NT2/D1 (cell line): Measurements from ENCODE around the gene MMP15.

Experiments
- SUZ12 ChIP-seq: IDR thresholded peaks from 2 replicates; pipeline ENCODE4 v1.6.1; 2011; ENCODE audit not compliant: insufficient read length, insufficient read depth; ENCODE audit errors: extremely low read depth
- YY1 ChIP-seq: IDR thresholded peaks from 2 replicates; pipeline ENCODE4 v1.6.1; 2011; ENCODE audit not compliant: insufficient read length, insufficient read depth
- ZNF274 ChIP-seq: IDR thresholded peaks from 2 replicates; pipeline ENCODE4 v1.6.1; 2011; ENCODE audit warnings: mild to moderate bottlenecking, low read depth, low read length

DNA sequence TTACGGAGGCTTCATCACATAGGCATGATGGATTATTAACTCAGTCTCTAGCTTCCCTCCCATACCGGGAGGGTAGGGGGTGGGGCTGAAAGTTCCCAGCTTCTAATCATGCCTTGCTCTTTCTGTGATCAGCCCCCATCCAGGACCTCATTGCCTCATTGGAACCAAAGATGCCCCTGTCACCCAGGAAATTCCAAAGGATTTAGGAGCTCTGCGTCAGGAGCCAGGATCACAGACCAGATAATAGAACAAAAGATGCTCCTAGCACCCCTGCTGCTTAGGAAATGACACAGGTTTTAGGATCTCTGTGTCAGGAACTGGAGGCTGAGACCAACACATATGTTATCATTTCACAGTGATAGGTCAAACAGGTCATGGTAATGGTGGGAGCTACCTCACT lies 14.7 kb upstream of the MMP15 start:
- no peak for TF ChIP-seq SUZ12
- TF ChIP-seq YY1 = no peak
- no peak for TF ChIP-seq ZNF274
